T-helper 2 cell treated with Interferon-gamma antibody and Interleukin-4, amounts not matched to agents 100 ng/mL and 5 ng/mL, for 36 hours (primary cell): Measurements from ENCODE around the gene KRT3. TPM values are rescaled to one million over a fixed set of nuclear protein-coding genes. Genes with fewer than 3 reads are reported as not detected.

Experiments
- intact Hi-C: fragments of 100-400 bp; cut with micrococcal nuclease; formaldehyde crosslinking; loops from one replicate; pipeline ENCODE4 v1.15.1; 2023
- total RNA-seq: library from RNA; stranded (reverse); gene quantifications from 2 replicates; pipeline ENCODE4 v1.2.3, GENCODE V29; 2022

KRT3 gene
- total RNA-seq, 1 donor from 2014 or later, result not detected

GRCh38 chr12:52783563-52784316, 12.2 kb downstream of the KRT3 start:
- intact Hi-C loops, result no loop called here

GRCh38 chr12:52782502-52782901, 13.4 kb downstream of the KRT3 start:
- intact Hi-C loops, result no loop called here

DNA sequence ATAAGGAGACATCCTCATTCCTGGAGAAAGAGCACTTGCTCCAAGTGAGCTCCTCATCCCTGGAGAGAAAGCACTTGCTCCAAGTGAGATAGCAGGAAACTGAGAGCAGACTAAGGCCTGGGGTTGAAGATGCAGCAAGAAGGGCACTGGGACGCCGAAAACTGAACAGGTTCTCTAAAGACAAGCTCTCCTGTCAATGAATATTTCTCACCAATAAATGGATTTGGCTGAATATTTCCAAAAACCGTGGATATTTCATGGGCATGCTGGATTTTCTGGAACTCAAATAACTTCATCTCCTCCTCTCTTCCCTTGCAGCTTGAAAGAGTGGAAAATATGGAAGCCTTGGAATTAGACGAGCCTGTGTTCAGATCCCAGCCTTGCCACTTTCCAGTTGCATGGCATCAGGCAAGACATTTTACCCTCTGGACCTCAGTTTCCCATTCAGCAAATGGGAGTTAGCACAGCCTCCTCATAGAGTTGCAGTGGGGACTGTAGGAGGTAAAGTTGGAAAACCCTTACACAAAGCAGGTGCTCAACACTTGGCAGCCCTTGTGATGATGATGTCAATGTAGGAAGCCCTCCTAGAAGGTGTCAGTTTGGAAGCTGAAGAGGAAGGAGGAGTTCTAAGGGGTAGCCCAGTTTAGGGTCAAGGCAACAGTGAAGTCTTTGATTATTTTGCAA, 14.4 kb downstream of the KRT3 start:
- intact Hi-C loops, result no loop called here

- intact Hi-C loops, result no loop called here
Observed at GRCh38 chr12:52779914-52780313, 16.0 kb downstream of the KRT3 start.

- intact Hi-C loops, result no loop called here
Observed at GRCh38 chr12:52778833-52779232, 17.1 kb downstream of the KRT3 start.

DNA sequence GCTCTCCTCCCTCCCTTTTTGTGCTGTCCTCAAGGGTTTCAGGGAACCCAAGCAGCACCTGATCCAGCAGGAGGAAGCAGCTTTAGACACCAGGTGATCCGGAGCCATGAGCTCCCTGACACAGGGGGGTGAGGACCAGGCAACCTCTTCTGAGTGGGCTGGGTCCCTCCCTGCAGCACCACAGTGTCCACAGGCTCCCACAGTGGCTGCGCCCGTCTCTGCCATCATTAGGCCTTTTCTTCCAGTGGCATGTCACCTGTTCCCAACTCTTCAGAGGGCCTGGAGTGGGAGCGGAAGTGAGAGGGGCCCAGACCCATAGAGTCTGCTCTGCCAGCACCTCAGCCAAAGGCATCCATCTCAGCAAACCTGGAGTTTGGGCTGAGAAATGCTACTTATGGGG, 18.4 kb downstream of the KRT3 start:
- intact Hi-C loops, result no loop called here

- intact Hi-C loops, result no loop called here
Observed at GRCh38 chr12:52776913-52777395, 19.0 kb downstream of the KRT3 start, which contains the start of gene KRT76. TSS of gene KRT76 (minus strand) at chr12:52777345. CDS start at chr12:52777291, 54 bp downstream.

DNA sequence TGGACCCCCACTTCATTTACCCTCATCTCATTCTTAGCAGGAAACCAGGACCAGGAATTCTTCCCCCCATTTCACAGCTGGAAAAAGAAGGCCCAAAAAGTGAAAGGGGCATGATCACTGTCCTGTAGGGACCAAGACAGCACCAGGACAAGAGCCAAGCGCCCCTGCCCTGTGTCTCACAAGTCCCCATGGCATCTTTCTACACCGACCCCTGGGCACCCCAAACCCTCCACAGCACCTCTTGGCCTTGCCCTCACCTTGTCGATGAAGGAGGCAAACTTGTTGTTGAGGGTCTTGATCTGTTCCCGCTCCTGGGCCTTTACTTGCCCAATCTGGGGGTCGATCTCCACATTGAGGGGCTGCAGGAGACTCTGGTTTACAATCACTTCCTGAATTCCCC, 19.5 kb downstream of the KRT3 start:
- intact Hi-C loops, result no loop called here

DNA sequence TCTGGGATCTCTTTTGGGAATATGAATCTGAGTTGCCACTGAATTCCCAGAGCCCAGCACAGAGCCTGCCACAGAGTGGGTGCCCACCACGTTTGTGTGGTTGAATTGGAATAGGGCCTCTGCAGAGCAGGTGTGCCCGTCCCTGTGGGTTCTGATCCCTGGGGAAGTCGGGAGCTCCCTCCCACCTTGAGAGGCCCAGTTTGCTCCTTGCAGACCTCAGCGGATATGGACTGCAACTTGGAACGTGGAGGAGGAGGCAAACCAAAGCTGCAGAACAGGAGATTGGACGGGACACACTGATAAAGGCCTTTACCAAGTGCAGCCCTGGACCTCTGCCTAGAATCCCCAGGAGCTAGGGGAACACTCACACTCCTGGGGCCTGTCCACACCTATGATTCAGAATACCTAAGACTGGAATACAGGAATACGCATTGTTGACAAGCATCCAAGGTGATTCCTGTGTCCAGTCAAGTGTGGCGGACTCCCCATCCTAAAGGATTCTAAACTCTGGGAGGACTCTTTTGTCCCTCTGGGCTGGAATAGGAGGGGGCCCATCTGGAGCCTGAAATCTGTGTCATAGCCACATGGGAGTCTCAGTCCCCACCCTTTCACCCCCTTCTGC, 21.2 kb downstream of the KRT3 start:
- intact Hi-C loops, result no loop called here

- intact Hi-C loops, result no loop called here
Observed at GRCh38 chr12:52772772-52773171, 23.1 kb downstream of the KRT3 start.

DNA sequence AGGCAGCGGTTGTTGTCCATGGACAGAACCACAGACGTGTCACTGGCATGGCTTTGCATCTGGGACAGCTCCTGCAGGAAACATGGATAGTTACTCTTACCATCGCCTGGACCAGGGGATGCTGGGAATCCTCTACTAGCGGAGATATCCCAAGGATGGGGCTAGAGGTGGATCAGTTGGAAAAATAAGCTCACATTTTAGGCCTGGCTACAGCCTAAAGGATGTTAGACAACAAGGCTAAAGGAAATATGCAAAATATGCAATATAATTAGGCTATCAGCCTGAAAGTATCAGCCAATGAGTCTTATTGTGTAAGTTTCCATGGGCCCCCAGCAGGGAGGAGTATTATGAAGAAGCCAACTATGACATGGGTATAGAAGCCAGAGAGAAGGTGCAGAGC, 23.7 kb downstream of the KRT3 start:
- intact Hi-C loops, result no loop called here

DNA sequence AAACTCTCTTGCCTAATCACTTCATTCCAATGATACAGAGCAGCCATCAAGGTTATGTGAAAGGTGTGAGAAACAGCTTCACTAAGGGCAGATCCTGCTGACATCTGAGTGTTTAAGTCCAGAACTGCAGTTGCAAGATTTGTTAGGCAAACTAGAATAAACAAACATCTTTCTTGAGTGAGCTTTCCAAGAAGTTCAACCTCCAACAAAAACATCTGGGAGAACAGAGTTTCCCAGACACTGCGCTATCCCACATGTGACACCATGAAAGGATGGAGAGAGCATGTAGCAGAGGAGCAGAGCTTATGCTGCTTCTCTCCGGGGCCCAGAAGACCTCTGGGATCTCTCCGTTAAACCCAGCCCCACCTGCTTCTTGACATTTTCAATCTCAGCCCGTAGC, 24.4 kb downstream of the KRT3 start:
- intact Hi-C loops, result no loop called here

GRCh38 chr12:52771088-52771487, 24.8 kb downstream of the KRT3 start:
- intact Hi-C loops, result no loop called here

- intact Hi-C loops, result no loop called here
Observed at GRCh38 chr12:52769946-52770345, 26.0 kb downstream of the KRT3 start.

DNA sequence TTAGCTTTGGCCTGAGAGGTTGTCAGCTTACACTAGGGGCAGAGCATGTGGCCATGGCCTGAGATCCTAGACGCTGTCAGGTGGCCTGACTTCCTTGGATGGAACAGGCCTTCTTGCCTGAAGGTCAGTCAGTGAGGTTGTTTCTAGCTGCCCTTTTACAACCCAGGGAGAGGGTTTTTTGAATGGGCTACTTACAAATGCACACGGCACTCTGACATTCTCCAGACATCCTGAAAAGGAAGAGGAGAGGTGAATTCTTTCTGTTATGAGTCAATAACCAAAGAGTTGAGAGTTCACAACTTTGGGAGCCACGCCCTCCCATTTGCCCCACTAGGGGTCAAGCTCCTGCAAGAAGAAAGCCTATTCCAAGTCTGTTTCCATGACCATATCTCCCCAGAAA, 26.6 kb downstream of the KRT3 start:
- intact Hi-C loops, result no loop called here

DNA sequence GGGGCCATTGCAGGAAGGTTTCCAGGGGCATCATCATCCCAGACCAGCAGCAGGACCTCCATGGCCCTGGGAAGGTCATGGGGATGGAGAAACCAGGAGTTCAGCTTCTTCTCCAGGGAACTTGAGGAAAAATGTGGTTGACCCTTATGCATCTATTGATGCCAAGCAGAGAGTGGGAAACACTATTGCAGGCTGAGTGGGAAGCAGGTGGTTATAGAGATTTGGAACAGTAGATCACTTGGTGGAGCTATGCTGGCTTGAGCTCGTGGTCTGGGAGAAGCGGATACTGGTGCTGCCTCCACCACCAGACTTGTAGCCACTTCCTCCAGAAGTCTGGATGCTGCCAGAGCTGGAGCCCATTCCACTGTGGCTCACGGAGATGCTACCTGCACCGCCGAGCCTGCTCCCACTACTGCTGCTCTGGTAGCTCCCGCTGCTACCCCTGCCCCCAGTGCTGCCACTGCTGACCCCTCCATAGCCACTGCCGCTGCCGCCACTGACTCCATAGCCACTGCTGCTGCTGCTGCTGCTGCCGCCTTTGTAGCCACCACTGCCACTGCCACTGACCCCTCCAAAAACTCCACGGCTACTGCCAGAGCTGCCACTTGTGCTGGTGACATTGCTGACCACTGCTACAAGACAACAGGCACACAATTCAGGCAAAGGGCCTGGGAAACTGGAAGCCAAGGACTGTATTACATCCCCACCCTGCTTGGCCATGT, 27.3 kb downstream of the KRT3 start:
- intact Hi-C loops, result no loop called here

DNA sequence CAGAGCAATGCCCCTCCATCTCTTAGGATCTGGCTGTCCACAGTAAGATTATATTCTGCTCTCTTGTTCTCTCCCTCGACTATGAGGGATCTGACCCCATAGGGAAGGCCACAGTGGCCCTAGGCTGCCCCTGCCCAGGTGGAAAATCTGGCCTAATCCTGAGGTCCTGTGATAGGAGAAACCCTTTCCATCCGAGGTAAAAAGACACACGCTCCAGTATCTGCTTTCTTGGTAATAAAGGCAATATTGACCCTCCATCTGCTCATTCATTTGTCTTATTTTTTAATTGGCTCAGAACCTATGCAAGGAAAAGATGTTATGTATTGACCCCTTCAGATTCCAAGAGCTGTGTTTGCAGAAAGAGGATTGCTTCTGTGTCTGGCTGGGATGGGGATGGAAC, 28.5 kb downstream of the KRT3 start:
- intact Hi-C loops, result no loop called here

GRCh38 chr12:52767020-52767379, 28.9 kb downstream of the KRT3 start:
- intact Hi-C loops, result no loop called here

- intact Hi-C loops, result no loop called here
Observed at GRCh38 chr12:52766351-52767019, 29.4 kb downstream of the KRT3 start.

DNA sequence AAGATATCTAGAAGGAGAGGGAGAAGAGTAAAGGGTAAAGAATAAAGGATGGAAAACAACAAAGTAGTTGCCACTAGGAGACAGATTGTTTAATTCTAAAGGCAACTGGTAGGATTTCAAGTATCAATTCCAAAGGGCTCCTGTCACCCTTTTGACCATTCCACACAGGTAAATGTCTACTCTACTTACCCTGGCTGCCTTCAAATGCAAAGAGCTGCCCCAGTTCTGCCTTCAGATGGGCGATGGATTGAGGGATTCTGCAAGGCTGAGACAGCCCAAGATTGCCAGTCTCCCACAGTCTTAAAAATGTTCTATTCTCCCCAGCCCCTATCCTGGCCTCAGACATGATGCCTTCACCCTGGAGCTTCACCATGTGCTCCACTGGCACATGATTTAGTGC, 30.2 kb downstream of the KRT3 start:
- intact Hi-C loops, result no loop called here

GRCh38 chr12:52763991-52764390, 31.9 kb downstream of the KRT3 start:
- intact Hi-C loops, result no loop called here
